ENCODE data around the gene TMED4. TPM values are rescaled to one million over a fixed set of nuclear protein-coding genes. Genes with fewer than 3 reads are reported as not detected.
"Not testable (repeated sequence)": the region's sequence is repeated elsewhere in the genome, so short reads cannot be mapped to it uniquely, and the experiment has no call there.

The TMED4 gene
- total and polyA plus RNA-seq, 12 donors = 42.9 to 81.4 (median 67.8) TPM

DNA sequence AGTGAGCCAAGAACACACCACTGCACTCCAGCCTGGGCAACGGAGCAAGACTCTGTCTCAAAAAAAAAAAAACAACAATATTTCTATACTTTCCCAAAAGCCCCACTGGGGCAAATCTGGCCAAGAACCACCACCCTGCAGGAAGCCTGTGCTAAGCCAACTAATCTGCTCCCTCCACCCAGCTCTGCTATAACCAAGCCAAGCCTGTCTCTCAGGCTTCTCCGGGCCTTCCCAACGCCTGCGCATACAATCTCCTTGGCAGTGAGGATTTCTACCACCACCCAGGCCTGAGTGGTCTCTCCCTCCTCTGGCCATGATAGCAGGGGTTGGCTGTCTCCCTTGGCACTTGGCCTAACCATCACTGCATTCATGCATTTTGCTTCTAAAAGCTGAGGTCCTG is 22.5 kb downstream of the TMED4 start:
- Histone ChIP-seq H3K4me1 (no peaks in the 10 kb centered on the region), H3K4me3 (no peak overlapping the region), H3K36me3 (peaks cover 0 to 16% (median 6%) of the 10 kb centered on the region in 9 donors), H3K27ac (no peak overlapping the region), H3K27me3 (no peaks in the 10 kb centered on the region), H3K9me3 (no peaks in the 10 kb centered on the region)
- WGBS, 2 donors = 71 to 76% methylated on average over 4 of the region's 4 CpGs
- ATAC-seq (no peak), DNase-seq (no peak)
- TF ChIP-seq, protein P1, sequence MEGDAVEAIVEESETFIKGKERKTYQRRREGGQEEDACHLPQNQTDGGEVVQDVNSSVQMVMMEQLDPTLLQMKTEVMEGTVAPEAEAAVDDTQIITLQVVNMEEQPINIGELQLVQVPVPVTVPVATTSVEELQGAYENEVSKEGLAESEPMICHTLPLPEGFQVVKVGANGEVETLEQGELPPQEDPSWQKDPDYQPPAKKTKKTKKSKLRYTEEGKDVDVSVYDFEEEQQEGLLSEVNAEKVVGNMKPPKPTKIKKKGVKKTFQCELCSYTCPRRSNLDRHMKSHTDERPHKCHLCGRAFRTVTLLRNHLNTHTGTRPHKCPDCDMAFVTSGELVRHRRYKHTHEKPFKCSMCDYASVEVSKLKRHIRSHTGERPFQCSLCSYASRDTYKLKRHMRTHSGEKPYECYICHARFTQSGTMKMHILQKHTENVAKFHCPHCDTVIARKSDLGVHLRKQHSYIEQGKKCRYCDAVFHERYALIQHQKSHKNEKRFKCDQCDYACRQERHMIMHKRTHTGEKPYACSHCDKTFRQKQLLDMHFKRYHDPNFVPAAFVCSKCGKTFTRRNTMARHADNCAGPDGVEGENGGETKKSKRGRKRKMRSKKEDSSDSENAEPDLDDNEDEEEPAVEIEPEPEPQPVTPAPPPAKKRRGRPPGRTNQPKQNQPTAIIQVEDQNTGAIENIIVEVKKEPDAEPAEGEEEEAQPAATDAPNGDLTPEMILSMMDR (IDR thresholded peaks at IDR 0.05) = no peak
- intact Hi-C loops (cut with DNase I) = loop anchor here in 1 of 10 donors (10.0 kb wide), 1 partner anchor 55 kb away; no protein-coding TSS in a partner anchor

DNA sequence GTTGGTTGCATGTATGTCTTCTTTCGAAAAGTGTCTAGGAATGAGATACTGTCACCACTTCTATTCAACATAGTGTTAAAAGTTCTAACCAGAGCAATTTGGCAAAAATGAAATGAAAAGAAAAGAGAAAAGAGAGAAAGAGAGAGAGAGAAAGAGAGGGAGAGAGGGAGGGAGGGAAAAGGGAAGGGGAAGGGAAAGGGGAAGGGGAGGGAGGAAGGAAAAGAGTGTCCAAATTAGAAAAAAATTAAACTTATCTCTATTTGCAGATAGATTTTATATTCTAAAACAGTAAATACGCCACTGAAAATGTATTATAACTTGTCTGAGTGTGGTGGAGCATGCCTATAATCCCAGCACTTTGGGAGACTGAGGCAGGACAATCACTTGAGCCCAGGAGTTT is 24.5 kb downstream of the TMED4 start:
- Histone ChIP-seq H3K27me3 (no peaks in the 10 kb centered on the region), H3K36me3 (no peaks in the 10 kb centered on the region), H3K27ac (no peak overlapping the region), H3K9me3 (no peaks in the 10 kb centered on the region), H3K4me1 (no peaks in the 10 kb centered on the region), H3K4me3 (no peak overlapping the region)
- no peak for DNase-seq
- 88 to 90% methylated on average over 2 of the region's 2 CpGs for WGBS, 2 donors
- intact Hi-C loops (cut with DNase I) = loop anchor here in 1 of 10 donors (10.0 kb wide), 1 partner anchor 53 kb away; no protein-coding TSS in a partner anchor
- no peak for ATAC-seq
- TF ChIP-seq, protein P1 (IDR thresholded peaks at IDR 0.05) = no peak

DNA sequence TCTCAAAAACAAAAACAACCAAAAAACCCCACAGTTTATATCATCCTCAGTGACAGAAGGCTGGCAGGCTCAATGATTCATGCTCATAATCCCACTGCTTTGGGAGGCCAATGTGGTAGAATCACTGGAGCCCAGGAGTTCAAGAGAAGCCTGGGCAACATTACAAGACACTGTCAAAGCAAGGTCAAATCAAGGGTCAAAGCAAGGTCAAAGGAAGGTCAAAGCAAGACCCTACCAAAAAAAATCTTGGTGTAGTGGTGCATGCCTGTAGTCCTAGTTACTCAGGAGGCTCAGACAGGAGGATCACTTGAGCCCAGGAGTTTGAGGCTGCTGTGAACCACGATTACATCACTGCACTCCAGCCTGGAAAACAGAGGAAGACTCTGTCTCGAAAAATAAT is 26.7 kb downstream of the TMED4 start:
- Histone ChIP-seq H3K4me3 (no peak overlapping the region), H3K9me3 (no peaks in the 10 kb centered on the region), H3K36me3 (no peaks in the 10 kb centered on the region), H3K4me1 (no peaks in the 10 kb centered on the region), H3K27ac (no peak overlapping the region), H3K27me3 (no peaks in the 10 kb centered on the region)
- intact Hi-C loops (cut with DNase I) = loop anchor here in 1 of 10 donors (10.0 kb wide), 1 partner anchor 51 kb away; no protein-coding TSS in a partner anchor
- ATAC-seq (no peak), DNase-seq (no peak)
- WGBS, 2 donors = 74% methylated on average over 2 of the region's 2 CpGs
- TF ChIP-seq, protein P1 (IDR thresholded peaks at IDR 0.05) = no peak

DNA sequence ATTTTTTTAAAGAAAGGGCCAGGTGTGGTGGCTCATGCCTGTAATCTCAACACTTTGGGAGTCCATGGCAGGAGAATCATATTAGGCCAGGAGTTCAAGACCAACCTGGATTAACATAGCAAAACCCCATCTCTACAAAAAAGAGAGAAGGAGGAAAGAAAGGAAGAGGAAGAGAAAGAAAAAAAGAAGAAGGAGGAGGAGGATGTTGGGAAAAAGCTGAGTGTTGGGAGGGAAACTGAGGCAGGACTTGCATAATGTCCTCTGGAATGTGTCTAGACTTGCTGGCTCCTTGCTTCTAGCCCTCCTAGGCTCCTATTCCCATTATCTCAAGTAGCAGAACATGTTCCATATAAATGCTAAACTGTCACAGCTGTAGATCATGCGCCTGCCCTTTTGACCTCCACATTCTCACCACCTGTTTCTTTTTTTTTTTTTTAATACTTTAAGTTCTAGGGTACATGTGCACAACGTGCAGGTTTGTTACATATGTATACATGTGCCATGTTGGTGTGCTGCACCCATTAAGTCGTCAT is 29.5 kb downstream of the TMED4 start:
- H3K4me3 ChIP-seq, H3K27me3 ChIP-seq, H3K9me3 ChIP-seq, DNase-seq, ATAC-seq, H3K36me3 ChIP-seq, H3K4me1 ChIP-seq, H3K27ac ChIP-seq: not testable (repeated sequence)
- intact Hi-C loops (cut with DNase I) = loop anchor here in 1 of 10 donors (10.0 kb wide), 1 partner anchor 48 kb away; no protein-coding TSS in a partner anchor
- 72 to 76% methylated on average over 3 of the region's 3 CpGs for WGBS, 2 donors

DNA sequence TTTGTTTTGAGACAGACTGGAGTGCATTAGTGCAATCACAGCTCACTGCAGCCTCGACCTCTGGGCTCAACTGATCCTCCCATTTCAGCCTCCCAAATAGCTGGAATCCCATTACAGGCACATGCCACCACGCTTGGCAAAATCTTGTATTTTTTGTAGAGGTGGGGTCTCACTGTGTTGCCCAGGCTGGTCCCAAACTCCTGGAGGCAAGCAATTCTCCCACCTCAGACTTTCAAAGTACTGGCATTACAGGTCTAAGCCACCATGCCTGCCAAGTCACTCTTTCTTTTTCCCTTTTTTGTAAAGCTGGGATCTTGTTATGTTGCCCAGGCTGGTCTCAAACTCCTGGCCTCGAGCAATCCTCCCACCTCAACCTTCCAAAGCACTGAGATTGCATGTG is 32.6 kb downstream of the TMED4 start:
- no peak for ATAC-seq
- 69 to 70% methylated on average over 3 of the region's 3 CpGs for WGBS, 2 donors

More for the DNA sequence above, 32.6 kb downstream of the TMED4 start:
- no peak overlapping the region for H3K27ac ChIP-seq
- H3K36me3 ChIP-seq = no peaks in the 10 kb centered on the region
- TF ChIP-seq, protein P1 (IDR thresholded peaks at IDR 0.05) = no peak
- intact Hi-C loops (cut with DNase I) = no loop called here
- DNase-seq = no peak
- H3K9me3 ChIP-seq = no peaks in the 10 kb centered on the region
- no peaks in the 10 kb centered on the region for H3K27me3 ChIP-seq
- H3K4me1 ChIP-seq = no peaks in the 10 kb centered on the region
- H3K4me3 ChIP-seq = no peak overlapping the region
